Right renal pelvis (tissue), 4 donors: ENCODE measurements around the gene DSTN. TPM values are rescaled to one million over a fixed set of nuclear protein-coding genes. Genes with fewer than 3 reads are reported as not detected.

Experiments used
- DNase-seq, 4 donors: peaks; one replicate each; pipeline ENCODE4 v3.0.0-alpha.2; 2013; ENCODE audit warnings: low read depth in 4 of 4, low spot score in 3 of 4, missing footprints in 1 of 4
- polyA plus RNA-seq, 4 donors: library from polyadenylated mRNA; unstranded; fragments of 120-200 nt; gene quantifications; one replicate each; pipeline ENCODE4 v1.2.1, GENCODE V29; 2013; ENCODE audit not compliant: insufficient read length in 4 of 4

The DSTN gene
- 100 to 1,000 TPM; 393 to 465 (median 444) TPM for polyA plus RNA-seq

DNA sequence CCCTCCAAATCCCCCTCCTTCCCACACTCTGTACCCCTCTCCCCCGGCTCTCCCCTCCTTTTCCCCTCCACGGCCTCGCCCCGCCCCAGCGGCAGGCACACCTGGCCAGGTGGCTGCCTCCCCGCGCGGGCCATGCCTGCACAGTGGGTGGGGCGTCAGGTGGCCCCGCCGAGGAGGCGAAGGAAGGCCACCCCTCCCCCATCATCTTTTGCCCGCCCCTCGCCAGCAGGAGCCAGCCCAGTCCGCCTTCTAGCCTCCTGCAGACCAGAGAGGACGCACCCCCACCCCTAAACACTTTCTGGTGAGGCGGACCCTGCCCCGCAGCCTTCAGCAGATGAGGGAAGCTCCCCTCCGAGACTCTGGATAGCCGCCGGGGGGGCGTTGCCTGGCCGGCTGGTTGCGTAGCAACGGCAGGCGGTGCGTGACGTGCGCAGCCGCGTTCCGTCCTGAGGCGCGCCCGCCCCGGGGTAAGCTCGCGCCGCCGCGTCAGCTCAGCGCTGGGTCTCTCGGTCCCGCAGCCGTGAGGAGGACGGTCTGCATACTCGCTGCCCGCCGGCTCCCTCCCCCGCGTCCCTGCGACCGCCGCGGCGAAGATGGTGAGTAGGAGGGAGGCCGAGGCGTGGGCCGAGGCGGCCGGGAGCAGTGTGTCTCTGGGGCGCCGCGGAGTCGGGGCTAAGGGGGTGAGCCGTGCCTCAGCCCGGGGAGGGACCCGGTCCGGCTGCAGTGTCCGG lies at the start of gene DSTN:
Gene DSTN, plus strand, starts transcription at position 460 of the 731 bp plus-strand sequence. Its CDS starts 134 bp downstream, at position 594.
- DNase-seq, result peak; percentile 85 to 90 (median 88)

DNA sequence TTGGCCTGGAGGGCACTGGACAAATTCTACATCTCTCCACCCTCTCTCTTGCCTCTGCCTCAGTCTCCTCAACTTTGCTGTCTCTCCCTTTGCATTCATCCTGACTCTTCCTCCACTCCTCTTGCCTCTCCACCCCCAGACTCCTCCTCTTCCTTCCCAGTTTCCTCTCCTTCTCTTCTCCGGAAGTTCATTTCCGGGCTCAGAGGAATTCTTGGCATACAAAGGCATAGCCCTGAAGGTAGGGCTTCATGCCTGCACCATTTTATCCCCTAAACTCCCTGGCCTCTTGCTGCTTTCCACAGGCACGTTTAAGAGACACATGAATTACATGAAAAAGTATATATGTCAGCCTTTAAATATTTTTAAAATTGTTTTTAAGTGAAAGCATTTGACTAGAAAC lies 49.3 kb upstream of the DSTN start:
- DNase-seq, result no peak

DNA sequence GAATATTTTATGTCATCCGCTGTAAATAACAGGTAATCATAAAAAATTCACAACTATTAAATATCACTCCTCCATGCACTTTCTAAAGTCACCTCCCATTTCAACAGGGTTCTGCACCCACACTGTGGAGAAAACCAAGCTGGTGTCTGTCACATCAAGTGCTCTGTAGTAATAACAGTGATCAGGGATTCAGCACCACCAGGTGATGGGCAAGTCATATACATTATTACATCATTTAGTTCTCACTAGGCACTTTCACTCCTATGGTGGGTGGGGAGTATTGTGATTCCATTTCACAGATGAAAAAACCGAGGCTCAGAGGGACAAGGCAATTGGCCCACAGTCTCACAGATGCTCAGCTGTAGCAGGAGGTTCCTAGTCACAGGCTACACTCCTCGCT lies 47.3 kb upstream of the DSTN start:
- no peak for DNase-seq

DNA sequence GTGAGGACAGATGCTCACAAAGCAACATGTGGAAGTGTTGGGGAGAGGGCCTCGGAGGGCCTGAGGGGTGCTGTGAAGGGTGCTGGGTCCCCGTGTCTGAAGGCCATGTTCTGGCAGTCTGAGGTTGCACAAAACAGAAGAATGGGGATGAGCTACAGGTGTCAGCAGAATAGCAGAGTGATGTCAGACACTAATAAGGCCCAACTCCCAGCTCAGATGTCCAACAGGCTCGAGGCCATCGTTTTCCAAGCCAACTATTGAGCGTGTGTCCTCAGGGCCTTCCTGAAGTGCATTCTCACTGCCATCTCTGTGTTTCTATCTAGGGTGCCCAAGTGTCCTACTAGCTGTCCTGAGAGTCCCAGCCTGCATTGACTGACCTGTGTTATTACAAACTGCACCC lies 46.5 kb upstream of the DSTN start:
- DNase-seq, result no peak

DNA sequence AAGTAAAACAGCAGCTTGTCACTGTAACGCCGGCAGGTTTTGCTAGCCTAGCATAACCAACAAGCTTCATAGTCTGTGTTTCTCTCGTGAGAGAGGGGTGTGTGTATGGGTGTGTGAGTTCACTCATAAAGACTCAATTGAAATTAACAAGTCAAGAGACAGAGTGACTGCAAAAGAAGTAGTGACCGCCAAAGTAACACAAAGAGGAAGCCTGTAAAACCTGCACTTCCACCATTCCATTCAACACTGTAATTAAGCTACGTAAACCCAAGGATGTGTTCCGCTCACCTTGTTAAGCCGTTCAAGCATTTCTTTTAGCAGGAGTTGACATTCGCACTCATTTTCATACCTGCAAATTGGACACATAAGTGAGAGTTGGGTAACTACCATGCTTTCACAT lies 45.3 kb upstream of the DSTN start:
- DNase-seq, result no peak

DNA sequence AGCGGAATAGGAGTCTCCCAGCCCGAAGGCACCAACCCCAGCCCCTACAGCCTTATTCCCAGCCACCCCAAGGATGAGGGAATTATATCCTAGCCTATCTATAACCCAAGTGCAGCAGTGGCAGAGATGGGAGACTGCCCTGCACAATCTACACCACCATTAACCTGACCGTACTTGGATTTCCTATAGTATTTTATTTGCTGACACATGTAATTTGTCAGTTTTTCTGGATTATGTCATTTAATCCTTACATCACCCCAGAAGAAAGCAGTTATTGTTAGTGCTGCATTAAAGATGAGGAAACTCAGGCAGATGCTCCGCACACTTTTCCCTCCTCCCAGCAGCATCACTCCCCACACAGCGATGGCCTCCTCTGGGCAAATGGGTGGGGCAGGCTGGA lies 44.7 kb upstream of the DSTN start:
- no peak for DNase-seq

DNA sequence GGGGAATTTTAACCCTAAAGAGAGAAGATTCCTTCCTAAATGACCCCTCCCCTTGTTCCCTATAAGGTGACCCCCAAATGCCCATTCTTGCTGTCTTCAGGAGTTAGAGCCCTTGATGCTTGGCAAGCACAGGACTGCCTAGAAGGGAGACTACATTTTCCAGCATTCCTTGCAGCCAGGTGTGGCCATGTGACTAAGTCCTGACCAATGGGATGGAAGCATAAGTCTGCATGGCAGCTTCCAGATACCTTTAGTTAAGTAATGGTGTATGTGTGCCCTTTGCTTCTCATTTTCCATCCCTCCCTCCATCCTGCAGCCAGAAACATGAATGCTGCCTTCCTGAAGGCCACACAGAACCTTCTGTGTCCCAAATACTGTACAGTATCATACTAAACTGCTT lies 44.2 kb upstream of the DSTN start:
- DNase-seq, result no peak

DNA sequence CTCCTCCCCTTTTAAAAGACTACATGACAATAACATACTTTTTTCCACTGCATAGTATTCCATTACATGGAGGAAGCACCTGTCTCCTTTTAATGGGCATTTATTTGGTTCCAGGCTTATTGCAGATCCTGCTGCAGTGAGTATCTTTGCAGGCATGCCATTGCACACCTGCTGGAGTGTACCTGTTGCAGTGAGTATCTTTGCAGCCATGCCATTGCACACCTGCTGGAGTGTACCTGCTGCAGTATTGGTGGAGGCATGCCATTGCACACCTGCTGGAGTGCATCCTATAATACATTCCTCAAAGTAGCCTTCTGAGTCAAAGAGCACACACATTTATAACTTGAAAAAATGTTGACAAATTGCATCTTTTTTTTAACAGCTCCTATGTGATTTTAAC lies 40.3 kb upstream of the DSTN start:
- DNase-seq, result no peak

DNA sequence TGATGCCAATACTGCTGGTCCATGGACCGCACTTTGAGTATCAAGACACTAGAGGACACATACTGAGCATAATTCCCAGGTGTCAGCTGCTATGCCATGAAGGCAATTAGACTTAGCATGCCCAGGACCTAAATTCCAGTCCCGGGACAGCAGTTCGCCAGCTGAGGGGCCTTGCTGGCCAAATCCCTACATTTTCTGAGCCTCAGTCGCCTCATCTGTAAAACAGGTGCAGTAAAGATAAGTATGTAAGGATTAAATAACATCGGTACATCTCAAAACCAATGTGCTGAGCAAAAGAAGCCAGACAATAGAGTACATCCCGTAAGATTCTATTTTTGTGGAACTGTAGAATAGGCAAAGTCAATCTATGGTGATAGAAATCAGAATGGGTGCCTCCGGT lies 39.7 kb upstream of the DSTN start:
- no peak for DNase-seq

DNA sequence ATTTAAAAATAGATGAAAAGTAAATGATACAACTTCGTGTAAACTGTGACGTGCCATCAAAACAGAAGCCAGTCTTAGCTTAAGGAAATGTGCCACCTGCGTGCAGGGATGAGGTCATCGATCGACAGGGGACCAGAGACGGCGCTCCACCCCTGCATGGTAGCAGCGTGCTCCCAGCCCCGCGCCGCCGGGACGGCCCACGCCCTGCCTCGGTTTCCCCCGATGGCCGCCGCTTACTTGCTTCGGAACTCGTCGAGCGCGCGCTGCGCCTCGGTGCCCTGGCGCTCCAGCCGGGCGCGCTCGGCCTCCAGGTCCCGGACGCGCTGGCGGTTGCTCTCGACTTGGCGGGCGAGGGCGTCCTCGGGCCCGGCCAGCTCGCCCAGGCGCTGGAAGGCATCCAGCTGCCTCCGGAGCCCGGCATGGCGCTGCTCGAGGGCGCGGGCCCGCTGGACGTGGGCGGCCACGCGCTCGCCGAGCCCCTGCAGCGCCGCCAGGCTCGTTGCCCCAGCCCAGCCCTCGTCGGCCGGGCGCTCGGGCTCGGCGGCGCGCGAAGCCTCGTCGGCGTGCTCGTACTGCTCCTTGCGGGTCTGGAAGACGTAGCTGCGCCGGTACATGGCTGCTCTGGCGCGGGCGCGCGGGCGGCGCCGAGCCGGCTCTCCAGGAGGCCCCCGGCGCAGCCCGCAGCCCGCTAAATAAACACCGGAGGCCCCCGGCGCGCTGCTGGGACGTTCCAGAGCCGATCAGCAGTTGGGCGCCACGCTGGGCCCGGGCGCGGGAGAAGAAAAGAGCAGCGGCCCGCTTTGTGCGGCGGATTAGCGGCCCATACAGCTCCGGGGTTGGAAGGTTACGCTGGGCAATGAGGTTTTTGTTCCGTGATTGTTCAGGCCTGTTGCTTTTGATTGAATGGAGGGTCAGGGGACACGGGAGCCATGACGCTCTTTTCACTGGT lies 38.9 kb upstream of the DSTN start, which contains the start of gene BFSP1:
Gene BFSP1, minus strand, starts transcription at position 664 of the 949 bp plus-strand sequence. Its CDS starts 50 bp downstream, at position 614.
- peak in 2 of 4 donors; percentile 41 to 43 for DNase-seq

DNA sequence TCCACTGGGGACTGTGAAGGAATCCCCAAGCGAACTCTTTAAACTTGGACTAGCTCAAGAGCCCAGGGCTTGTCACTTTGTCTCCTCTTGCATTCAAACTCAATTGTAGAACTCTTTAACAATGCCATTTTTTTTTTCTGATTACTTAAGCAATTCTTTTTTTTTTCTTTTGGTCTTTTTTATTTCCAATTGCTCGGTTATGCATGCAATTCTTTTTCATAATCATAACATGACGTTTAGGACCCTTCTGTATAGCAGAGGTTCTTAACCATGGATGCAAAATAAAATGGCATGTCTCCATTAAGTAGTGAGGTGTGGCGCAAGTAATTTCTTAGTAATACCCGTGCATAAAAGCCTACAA lies 38.2 kb upstream of the DSTN start:
- no peak for DNase-seq

DNA sequence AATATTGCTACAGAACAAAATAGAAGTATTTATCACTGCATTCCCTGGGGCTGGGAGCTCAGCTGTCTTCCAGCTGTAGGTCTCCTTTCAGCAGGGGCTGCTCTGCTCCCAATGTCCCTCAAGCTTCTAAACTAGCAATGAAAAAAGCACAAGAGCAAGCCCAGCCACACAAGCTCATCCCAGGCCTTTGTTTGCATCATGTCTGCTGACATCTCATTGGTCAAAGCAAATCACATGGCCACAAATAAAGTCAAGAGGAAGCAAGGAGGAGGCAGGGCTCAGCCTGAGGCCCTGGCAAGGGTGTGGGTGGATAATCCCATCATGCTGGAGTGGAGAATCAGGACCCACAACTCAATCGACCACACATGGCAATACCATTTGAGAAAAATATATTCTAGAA lies 36.5 kb upstream of the DSTN start:
- DNase-seq, result no peak

DNA sequence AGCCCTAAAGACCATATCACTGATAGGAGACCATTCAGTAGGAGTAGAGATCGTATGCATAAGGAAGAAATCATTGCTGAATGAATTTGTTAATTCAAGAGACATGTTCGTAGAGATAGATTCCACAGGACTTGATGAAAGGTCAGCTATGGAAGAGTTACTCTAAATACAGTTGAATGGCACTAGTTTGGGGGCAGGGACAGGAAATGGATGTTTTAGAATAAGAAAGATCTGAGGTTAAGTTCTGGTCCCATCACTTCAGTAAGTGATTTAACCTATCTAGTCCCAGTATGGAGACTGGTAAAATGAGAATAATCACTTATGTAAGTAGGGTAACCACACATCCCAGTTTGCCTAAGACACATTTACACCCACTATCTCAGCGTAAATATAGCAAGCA lies 35.8 kb upstream of the DSTN start:
- no peak for DNase-seq

DNA sequence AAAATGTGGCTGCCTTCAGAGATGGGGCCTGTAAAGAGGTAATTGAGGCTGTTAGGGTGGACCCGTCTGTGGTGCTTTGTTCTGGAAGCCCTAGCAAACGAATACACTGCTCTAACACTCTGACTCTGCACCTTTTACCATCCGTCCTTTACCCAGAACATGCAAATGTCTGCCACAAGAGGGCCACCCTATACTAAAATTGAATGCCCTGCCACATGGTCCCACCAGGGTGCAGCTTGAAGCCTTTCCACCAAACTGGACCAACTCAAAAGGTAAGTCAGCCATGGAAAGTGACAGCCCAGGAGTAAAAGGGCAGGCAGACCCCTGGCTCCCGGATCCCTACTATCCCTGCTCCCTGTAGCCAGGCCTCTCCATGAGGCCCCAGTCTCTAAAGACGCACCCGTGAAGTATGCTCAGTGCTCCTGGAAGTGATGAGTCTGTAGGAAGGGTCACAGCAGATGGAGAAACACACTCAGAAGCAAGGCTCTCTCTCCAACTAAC lies 32.9 kb upstream of the DSTN start:
- peak in 2 of 4 donors; percentile 58 to 65 for DNase-seq

DNA sequence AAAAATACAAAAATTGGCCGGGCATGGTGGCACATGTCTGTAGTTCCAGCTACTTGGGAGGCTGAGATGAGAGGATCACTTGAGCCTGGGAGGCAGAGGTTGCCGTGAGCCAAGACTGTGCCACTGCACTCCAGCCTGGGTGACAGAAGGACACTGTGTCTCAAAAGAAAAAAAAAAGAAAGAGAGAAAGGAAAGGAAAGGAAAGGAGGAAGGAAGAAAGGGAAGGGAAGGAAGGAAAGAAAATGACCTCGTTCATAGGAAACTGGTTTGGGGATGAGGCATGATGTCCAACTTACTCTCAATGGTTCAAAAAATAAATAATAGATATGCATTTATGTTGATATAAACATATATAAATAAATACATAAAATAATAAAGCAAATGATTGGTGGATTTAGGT lies 31.9 kb upstream of the DSTN start:
- DNase-seq, result no peak

DNA sequence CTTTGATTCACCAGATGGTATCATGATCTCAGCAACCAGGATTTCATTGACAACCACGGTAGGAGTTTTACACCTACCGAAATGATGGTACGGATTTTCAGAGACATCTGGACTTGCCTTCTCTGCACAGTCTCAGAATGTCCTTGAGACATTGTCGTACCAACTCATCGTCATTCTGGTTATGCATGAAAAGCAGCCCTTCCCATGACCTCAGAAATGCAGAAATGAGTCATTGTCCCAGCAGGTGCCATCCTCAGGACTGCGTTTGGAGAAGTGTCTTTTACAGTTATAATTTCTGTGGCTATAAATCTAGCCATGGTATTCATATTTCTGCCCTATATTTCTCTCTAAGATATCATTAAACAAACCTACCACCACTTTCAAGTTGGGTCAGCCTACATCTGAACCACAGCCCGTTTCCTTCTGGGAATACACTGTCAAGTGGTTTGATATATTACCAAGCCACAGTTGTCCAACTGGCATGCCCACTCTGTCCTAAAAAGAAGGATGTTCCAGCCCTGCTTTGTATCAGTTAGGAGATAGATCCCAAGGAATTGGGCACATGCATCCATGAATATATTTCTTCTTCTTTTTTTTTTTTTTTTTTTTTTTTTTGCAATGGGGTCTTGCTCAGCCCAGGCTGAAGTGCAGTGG lies 31.2 kb upstream of the DSTN start:
- no peak for DNase-seq

DNA sequence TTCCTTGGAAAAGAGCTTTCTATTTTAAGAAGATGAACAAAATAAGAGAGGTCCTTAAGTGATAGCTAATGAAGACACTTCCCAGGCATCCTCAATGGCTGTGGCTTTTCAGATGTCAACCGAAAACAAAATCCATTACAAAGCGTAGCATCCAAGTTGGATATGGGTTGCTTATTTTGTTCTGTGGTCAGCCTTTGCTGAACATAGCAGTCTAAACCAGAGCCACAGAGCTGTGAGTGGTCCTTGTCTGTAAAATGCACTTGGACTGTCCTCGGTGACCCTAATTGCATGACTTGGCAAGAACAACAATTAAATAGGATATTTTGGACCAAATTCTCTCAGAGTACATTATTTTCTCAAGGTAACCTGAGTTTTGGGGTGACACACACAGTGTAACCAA lies 28.3 kb upstream of the DSTN start:
- no peak for DNase-seq

DNA sequence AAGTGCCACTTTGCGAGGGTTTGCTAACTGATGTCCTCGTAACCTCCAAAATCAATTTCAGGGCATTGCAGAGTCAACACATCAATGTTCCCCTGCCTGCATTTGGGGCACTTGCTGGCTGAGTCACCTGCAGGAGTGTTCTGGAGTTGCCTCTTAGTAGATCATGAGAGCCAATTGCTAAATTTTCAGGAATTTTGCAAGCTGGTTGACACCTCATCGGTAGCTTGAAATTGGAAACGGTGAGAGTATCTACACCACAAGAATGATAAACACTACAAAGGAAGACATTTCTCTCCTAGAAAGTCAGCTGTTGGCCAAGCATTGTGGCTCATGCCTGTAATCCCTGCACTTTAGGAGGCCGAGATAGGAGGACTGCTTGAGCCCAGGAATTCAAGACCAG lies 27.9 kb upstream of the DSTN start:
- no peak for DNase-seq

DNA sequence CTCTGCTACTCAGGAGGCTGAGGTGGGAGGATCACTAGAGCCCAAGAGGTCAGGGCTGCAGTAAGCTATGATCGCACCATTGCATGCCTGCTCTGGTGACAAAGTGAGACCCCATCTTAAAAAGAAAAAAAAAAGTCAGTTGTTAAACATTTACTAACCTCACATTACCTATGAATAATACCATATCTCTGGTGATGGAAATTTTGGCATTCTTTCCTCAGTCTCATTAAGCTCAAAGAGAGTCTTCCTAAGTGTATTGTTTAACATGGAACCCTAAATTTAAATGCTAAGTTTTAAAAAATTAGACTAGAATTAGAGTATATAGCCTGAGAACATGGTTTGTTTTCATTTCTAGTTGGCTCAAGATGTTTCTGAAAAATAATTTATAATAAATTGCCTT lies 27.4 kb upstream of the DSTN start:
- no peak for DNase-seq

DNA sequence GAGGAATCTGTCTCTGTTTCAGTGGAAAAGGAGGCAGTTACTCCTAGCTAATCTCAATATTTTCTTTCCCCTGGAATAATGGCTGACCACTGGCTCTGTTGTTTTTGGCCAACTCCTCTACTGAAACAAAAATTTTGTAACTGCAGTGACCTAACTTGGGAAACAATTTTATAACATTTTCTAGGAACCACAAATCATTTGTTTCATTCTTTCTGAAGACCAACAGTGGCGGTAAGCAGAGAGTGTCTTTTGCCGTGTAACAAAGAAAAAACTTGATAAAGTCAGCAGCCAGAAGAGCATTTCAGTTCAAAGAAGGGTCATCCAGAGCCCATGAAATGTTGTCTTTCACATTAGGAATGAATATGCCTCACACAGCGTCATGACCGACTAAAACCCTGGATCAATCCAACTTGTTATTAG lies 26.9 kb upstream of the DSTN start:
- DNase-seq, result peak in 1 of 4 donors; percentile 58

DNA sequence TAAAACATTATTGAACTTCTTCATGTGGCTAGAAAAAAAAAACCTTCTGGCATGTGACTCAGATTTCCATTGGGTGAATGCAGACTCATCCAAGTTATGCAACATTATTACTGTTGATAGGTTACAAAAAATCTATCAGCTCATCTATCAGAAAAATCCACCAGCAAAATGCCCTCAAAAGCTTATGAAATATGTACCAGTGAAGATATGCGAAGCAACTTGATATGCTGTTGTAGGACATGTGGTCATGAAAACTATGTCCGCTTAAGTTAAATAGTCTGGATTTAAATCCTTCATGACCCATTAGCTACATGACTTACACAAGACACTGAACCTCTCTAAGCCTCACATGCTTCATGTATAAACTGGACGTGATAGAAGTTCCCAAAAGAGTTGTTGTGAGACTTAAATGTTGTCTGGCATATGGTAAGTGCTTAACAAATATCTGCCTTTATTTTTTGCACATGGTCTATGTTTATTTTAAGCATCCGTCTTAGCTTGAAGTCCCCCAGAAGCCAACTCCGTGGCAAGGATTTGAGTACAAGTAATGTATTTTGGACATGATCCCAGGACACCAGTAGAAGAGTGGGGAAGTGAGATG lies 26.2 kb upstream of the DSTN start:
- no peak for DNase-seq
